ENCODE data around the gene DENND6A.

The DENND6A gene

DNA sequence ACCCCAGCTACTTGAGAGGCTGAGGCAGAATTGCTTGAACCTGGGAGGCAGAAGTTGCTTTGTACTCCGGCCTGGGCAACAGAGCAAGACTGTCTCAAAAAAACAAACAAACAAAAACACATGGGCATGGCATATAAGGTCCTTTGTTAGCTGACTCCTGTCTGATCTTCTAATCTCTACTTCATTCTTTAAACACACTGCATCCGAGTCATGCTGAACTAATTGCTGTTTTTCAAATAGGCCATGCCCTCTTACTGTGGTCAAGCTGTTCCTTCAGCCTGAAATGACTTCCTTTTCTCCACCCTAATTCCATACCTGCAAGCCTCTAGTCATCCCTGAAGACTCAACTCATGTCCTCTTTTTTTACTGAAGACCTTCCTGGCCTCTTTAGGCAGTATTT lies 40.9 kb upstream of the DENND6A start:
- Histone ChIP-seq H3K4me1 (ENCODE audit: control insufficient read depth, insufficient read depth, low read length) (no peaks in the 10 kb centered on the region), H3K27ac (ENCODE audit: extremely low read depth, low read depth, low read length) (no peak overlapping the region), H3K4me3 (ENCODE audit: low read depth, low read length) (no peak overlapping the region), H3K9me3 (ENCODE audit: control insufficient read depth, insufficient read depth, low read depth, low read length) (no peaks in the 10 kb centered on the region), H3K36me3 (ENCODE audit: control insufficient read depth in 2 of 2, insufficient read depth in 1 of 2, low read length in 2 of 2) (no peaks in the 10 kb centered on the region)
- ChIA-PET CTCF (no interaction called here), POLR2A (no interaction called here)
- no peak for TF ChIP-seq ZNF600 (tag by site-specific recombination; IDR thresholded peaks at IDR 0.05)
- TF ChIP-seq ZNF549 (tag by site-specific recombination; IDR thresholded peaks at IDR 0.05): no peak
- no peak for TF ChIP-seq ZNF148 (tag by site-specific recombination; IDR thresholded peaks at IDR 0.05; ENCODE audit: borderline replicate concordance)
- no peak for TF ChIP-seq SCRT1 (tag by site-specific recombination; IDR thresholded peaks at IDR 0.05; ENCODE audit: borderline replicate concordance)
- TF ChIP-seq ZNF544 (tag by site-specific recombination; IDR thresholded peaks at IDR 0.05): no peak
- TF ChIP-seq BCL11B (tag by site-specific recombination; IDR thresholded peaks at IDR 0.05; ENCODE audit: low read depth): no peak
- no peak for TF ChIP-seq REST (tag by site-specific recombination; IDR thresholded peaks at IDR 0.05)
- no peak for TF ChIP-seq ZNF514 (tag by site-specific recombination; IDR thresholded peaks at IDR 0.05)
- TF ChIP-seq ZBTB10 (tag by site-specific recombination; IDR thresholded peaks at IDR 0.05): no peak
- no peak for TF ChIP-seq SP3 (tag by site-specific recombination; IDR thresholded peaks at IDR 0.05)
- TF ChIP-seq ZBTB20 (tag by site-specific recombination; IDR thresholded peaks at IDR 0.05): no peak
- TF ChIP-seq, protein P1, sequence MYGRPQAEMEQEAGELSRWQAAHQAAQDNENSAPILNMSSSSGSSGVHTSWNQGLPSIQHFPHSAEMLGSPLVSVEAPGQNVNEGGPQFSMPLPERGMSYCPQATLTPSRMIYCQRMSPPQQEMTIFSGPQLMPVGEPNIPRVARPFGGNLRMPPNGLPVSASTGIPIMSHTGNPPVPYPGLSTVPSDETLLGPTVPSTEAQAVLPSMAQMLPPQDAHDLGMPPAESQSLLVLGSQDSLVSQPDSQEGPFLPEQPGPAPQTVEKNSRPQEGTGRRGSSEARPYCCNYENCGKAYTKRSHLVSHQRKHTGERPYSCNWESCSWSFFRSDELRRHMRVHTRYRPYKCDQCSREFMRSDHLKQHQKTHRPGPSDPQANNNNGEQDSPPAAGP (tag by site-specific recombination; IDR thresholded peaks at IDR 0.05): no peak
- no peak for TF ChIP-seq ZNF211 (tag by site-specific recombination; IDR thresholded peaks at IDR 0.05; ENCODE audit: low read depth)
- TF ChIP-seq ZBTB48 (tag by site-specific recombination; IDR thresholded peaks at IDR 0.05): no peak
- TF ChIP-seq ZBTB7A (tag by site-specific recombination; IDR thresholded peaks at IDR 0.05; ENCODE audit: low read depth): no peak
- TF ChIP-seq MYNN (tag by site-specific recombination; IDR thresholded peaks at IDR 0.05; ENCODE audit: borderline replicate concordance): no peak
- no peak for TF ChIP-seq PRDM4 (tag by site-specific recombination; IDR thresholded peaks at IDR 0.05)
- TF ChIP-seq ZNF157 (tag by site-specific recombination; IDR thresholded peaks at IDR 0.05): no peak
